HG03095 (cell line): ENCODE data around the gene PCDH8.
A peak's percentile ranks its signal among the peaks of the same experiment; 100 is the strongest.

Experiments
- ATAC-seq: cut with Tn5 transposase; IDR thresholded peaks from one replicate; pipeline ENCODE4 v1.9.1; 2021; ENCODE audit warnings: moderate library complexity; ENCODE audit not compliant: unreplicated experiment

PCDH8 gene

DNA sequence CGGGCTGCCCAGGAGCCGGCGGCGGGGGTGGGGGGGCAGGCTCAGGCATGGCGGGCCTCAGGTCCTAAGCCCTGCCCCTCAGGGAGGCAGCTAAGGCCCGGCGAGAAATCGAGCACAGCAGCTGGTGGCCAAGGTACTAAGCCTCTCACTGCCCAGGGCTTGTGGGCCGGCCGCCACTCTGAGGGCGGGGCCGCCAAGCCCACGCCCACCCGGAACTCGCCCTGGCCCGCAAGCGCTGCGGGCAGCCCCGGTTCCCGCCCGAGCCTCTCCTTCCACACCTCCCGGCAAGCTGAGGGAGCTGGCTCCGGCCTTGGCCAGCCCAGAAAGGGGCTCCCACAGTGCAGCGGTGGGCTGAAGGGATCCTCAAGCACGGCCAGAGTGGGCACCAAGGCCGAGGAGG is 33.1 kb downstream of the PCDH8 start:
- no peak for ATAC-seq

DNA sequence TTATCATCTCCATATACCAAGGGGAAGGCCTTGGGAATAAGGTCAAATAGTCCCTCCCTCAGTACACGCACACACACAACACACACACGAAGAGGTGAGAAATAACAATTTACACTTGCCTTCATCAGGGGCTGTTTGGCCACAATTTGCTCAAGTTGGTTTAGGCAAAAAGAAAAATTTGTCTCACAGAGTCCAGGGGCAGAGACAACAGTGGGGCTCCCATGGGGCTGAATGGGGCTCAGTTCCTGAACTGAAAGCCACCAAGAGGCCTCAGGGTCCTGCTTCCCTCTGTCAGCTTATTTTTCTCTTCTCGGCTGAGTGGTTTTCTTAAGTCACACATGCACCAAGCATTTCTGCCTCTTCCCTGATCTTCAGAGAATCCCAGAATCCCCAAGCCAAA is 35.5 kb downstream of the PCDH8 start:
- ATAC-seq = no peak

DNA sequence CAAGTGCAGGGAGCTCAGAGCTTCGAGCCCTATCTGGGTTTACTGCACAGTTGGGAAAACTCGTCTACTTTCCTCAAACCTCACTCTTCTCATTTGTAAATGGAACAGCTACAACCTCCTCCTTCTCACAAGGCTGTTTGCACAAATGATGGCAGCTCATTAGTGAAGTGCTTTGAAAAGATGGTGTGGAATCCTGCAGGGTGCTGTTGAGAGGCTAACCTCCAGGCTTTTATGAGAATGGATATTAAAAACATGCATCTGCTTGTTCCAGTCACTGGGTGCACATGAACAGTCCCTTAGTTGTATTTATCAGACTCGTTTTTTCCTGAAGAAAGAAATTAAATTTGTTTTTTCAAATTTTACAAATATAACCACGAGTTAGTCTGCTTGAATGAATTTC is 36.6 kb downstream of the PCDH8 start:
- no peak for ATAC-seq

DNA sequence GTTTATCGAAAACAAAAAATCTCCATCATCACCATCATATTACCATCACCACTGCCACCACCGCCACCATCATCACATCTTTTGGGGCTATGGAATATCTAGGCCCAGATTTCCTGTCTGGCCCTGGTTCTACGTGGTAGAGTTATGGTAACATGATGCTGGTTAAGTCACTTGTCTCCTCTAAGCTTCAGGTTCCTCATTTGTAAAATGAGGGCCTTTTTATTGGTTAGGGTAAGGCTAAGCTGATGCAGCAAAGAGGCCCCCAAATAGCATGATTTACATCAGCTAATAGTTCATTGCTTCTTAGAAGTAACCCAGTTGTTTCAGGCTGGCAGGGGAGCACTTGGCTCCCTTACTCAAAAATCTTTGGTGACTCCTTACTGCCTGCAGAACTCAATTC is 37.9 kb downstream of the PCDH8 start:
- ATAC-seq = no peak

DNA sequence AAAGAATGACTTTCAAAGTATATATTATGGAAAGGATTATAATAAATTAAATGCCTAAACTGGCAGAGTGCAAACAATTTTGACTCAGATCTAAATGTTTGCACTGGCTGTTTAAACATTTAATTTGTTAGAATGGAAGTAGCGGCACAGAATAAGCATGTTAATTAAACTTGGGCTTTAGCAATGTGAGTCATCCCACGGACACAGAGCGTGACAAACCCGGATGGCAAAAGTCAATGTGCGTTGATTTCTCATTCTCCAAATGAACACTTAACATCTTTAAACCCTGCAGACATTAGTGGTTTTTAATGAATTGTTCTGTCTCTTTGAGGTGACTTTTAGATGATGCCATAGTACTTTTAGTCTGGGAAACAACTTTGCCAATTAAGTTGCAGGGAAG is 38.4 kb downstream of the PCDH8 start:
- no peak for ATAC-seq

DNA sequence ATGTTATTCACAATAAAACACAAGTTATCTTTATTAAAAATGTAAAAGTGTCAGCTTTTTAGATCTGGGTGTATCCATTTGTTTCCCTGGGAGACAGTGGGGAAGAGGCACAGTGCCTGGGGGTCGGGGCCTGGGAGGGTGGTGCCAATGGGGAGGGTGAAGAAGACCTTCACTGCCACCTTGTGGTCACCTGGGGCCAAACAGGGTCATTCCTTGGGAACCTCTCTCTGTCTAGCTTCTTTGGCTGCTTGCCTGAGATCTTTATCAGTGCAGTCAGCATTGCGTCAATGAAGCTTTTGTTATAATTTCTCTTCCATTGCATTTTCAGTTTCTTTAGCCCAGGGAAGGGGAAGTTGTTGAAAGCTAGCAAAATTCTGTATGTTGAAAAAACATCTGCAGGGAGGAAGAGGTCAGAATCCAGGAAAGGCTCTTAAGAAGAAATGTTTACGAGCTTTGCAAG is 39.1 kb downstream of the PCDH8 start:
- ATAC-seq = peak; percentile 75

DNA sequence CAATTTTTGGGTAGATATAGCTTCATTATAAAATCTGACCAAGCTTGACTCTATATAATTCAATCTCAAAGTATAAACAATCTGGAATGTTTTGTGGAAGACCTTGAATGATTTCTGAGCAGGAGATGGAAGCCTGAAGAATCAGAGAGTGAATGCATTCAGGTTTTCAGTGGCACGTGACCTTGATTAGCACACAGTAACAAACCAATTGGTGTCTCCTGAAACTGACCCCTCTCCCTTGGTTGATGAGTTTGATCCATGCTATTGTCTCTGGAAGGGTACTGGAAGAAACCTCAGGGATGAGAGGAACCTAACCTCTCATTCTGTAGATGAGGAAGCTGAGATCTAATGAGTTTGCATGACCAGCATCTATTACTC is 39.6 kb downstream of the PCDH8 start:
- ATAC-seq = no peak

DNA sequence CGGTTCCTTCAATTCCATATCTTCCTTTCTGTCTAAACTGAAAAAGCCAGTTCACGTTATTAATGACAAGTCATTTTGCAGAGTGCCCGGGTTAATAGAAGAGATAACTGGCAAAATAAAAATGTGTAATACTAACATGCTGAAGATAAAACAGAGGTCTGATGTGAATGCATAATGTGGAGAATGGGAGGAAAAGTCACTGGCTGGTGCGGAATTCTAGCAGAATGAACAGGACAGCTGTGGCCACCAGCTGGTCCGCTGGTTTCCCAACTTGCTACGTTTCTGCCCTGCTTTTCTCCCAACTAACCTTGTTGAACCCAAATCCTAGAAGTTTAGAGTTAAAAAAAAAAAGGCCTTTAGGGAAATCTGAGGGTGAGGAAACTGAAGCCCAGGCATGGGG is 42.4 kb downstream of the PCDH8 start:
- no peak for ATAC-seq

DNA sequence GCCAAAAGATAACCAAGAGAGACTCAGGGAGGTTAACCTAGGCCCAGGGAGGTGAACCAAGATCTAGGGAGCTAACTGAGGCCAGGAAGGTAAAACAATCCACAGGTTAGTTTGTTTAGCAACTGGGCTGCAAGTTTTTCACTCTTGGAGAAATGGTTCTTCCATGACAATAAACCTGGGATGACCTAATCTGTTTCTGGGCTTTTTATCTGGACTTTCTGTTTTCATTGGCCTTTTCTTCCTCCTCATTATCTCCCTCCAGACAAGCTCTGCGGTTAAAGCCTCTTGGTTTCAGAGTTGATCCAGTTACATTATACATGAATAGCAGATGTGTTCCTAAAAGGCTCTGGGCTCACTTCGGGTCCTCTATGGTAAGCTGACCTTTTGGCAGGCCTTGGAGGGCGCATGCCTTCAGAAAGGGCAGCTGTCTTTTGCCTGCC is 44.2 kb downstream of the PCDH8 start:
- ATAC-seq = no peak

DNA sequence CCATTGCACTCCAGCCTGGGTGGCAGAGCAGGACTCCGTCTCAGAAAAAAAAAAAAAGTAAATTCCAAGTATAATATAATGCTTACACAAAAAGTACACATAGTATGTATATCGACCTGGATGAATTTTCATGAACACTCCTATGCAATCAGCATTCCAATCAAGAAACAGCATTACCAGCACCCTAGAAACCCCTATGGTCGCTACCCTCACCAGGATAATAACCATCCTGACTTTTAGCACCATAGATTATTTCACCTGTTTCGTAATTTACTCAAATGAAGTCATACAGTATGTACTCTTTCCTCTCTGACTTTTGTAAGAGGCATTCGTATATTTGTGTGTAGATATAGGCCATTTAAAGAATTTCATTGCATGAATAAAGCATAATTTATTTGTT is 47.6 kb downstream of the PCDH8 start:
- no peak for ATAC-seq

DNA sequence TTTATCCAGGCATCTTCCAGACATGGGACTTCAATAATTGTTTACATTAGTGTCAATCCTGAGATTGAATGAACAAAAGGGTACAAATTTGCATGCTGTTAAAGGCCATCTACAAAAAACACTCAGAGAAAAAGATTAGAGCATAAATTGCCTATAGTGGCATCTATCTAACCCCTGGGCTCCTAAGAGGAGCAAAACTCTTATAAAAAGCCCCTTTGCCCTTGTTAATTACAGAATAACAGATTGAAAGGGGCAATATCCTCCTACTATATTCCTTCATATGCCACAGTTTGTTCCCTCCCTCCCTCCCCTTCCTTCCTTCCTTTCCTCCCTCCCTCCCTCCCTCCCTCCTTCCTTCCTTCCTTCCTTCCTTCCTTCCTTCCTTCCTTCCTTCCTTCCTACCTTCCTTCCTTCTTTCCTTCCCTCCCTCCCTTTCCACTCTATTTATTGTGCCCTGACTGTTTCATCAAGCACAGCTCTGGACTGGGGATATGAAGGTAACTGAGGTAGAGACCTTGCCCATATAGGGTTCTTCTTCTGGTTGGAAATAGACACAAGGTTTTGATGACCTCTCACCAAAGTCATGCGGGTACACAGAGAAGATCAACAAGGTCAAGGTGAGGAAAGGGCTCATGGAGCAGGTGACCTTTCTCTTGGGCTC is 49.5 kb downstream of the PCDH8 start:
- no peak for ATAC-seq

DNA sequence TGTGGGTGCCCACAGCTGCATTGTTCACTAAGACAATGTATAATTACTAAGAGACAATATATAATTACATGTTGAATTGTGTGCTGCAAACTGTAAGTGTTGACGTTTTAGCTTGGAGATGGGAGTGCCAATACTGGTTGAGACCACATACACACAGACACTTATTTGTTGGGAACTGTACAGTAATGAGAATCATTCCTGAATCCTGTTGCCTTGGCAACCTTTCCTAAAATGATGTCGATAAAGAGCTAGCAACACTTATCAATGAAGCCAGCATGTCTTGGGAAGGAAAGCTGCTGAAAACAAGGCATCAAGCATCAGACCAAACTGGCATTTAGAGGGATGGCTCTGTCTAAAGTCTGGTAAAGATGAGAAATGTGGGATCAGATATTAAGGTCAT is 51.3 kb downstream of the PCDH8 start:
- no peak for ATAC-seq

DNA sequence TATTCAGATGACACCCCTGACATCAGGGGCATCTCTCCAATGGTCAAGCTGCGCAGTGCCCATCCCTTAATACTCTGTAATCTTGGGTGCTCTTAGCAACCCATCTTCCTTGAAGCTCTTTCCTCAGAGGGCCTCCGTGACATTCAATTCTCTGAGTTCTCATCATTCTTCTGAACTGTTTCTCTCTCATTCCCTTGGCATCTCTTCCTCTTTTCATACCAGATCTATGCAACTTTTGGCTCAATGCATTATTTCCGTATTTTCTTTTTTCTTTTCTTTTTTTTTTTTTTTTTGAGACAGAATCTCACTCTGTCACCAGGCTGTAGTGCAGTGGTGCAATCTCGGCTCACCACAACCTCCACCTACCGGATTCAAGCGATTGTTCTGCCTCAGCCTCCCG is 53.9 kb downstream of the PCDH8 start:
- no peak for ATAC-seq

DNA sequence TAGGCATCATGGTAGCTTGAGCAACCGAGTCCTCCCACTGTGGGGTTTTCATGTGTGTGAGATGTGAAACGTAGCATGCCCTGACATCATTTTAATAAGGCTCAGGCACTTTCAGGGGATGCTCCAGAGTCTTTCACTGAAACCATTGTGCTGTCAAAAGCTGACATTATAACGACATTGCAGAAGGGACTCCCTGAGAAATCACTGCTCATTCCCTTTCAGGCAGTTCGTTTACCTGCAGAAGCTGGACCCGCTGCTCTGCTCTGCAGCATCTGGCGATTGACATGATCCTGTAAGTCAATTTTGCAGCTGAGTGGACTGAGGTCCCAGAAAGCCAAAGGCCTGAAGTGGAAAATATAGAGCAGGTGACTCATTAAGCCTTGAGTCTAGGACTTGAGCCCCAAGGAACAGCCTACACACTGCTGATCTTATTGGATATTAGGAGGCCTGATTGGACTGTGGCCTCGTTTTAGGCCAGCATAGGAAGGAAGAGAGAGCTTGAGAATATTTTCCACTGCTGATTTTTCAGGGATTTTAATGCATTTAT is 54.9 kb downstream of the PCDH8 start:
- ATAC-seq = no peak
